Measurements from ENCODE around the gene CHTF18. TPM values are rescaled to one million over a fixed set of nuclear protein-coding genes. Genes with fewer than 3 reads are reported as not detected.

Gene CHTF18
- total RNA-seq, 1 donor from 2014 or later = 11.3 TPM

GRCh38 chr16:797686-798085 is 9.3 kb downstream of the CHTF18 start:
- no peaks in the 10 kb centered on the region for H3K4me1 ChIP-seq
- no peaks in the 10 kb centered on the region for H3K9me3 ChIP-seq
- ATAC-seq = no peak
- no peak overlapping the region for H3K27ac ChIP-seq
- intact Hi-C loops (cut with DNase I) = no loop called here
- H3K36me3 ChIP-seq = no peaks in the 10 kb centered on the region
- H3K27me3 ChIP-seq (ENCODE audit: low read depth) = peaks cover 32% of the 10 kb centered on the region
- no peak for DNase-seq
- H3K4me3 ChIP-seq = no peak overlapping the region
- no peak for TF ChIP-seq CTCF (IDR thresholded peaks at IDR 0.05)

- no peak for DNase-seq
Measured at GRCh38 chr16:798666-799065, 10.2 kb downstream of the CHTF18 start.

GRCh38 chr16:799111-799947 is 10.9 kb downstream of the CHTF18 start:
- Histone ChIP-seq H3K27me3 (ENCODE audit: low read depth) (peaks cover 32% of the 10 kb centered on the region), H3K27ac (no peak overlapping the region), H3K9me3 (no peaks in the 10 kb centered on the region), H3K4me3 (no peak overlapping the region), H3K36me3 (no peaks in the 10 kb centered on the region), H3K4me1 (no peaks in the 10 kb centered on the region)
- intact Hi-C loops (cut with DNase I) = no loop called here
- DNase-seq (no peak), ATAC-seq (no peak)
- no peak for TF ChIP-seq CTCF (IDR thresholded peaks at IDR 0.05)

More at GRCh38 chr16:798666-799065, 10.2 kb downstream of the CHTF18 start:
- H3K9me3 ChIP-seq = no peaks in the 10 kb centered on the region
- intact Hi-C loops (cut with DNase I) = no loop called here
- H3K27ac ChIP-seq = no peak overlapping the region
- TF ChIP-seq CTCF (IDR thresholded peaks at IDR 0.05) = no peak
- peaks cover 32% of the 10 kb centered on the region for H3K27me3 ChIP-seq (ENCODE audit: low read depth)
- H3K36me3 ChIP-seq = no peaks in the 10 kb centered on the region
- H3K4me3 ChIP-seq = no peak overlapping the region
- ATAC-seq = no peak
- H3K4me1 ChIP-seq = no peaks in the 10 kb centered on the region

GRCh38 chr16:799948-800833 is 11.8 kb downstream of the CHTF18 start, which contains the start of gene GNG13:
Gene GNG13, minus strand, starts transcription at chr16:800734. Its CDS starts 1,657 bp downstream, at chr16:799077.
- no peak for DNase-seq
- Histone ChIP-seq H3K4me3 (no peak within 1 kb of the TSS), H3K9me3 (no peaks in the 10 kb centered on the region), H3K36me3 (no peaks in the 10 kb centered on the region), H3K4me1 (no peaks in the 10 kb centered on the region), H3K27me3 (ENCODE audit: low read depth) (peaks cover 32% of the 10 kb centered on the region), H3K27ac (no peak within 1 kb of the TSS)
- no peak for ATAC-seq
- intact Hi-C loops (cut with DNase I) = no loop called here
- no peak for TF ChIP-seq CTCF (IDR thresholded peaks at IDR 0.05)

- peaks cover 5% of the 10 kb centered on the region for H3K4me1 ChIP-seq
- H3K36me3 ChIP-seq = no peaks in the 10 kb centered on the region
- no peak for TF ChIP-seq CTCF (IDR thresholded peaks at IDR 0.05)
- no peak overlapping the region for H3K27ac ChIP-seq
- DNase-seq = no peak
- no peaks in the 10 kb centered on the region for H3K9me3 ChIP-seq
- intact Hi-C loops (cut with DNase I) = no loop called here
- ATAC-seq = no peak
- H3K4me3 ChIP-seq = no peak overlapping the region
- peaks cover 32% of the 10 kb centered on the region for H3K27me3 ChIP-seq (ENCODE audit: low read depth)
Measured at GRCh38 chr16:800834-801511, 12.6 kb downstream of the CHTF18 start.

Measured in lower lobe of right lung (tissue), 2 donors.